Activated CD4-positive, alpha-beta T cell treated with anti-CD3 and anti-CD28 coated beads, Interleukin-2, amount 50 U/mL, for 1 hour (primary cell): ENCODE data around the gene AWAT2.

Experiments
- DNase-seq: peaks from one replicate; pipeline ENCODE4 v3.0.0-alpha.2; 2020

The AWAT2 gene

GRCh38 chrX:70049925-70050324 is at the start of gene AWAT2:
Gene AWAT2 (minus strand): TSS chrX:70049938. CDS start chrX:70049932, 6 bp downstream.
- no peak for DNase-seq

- DNase-seq = no peak
Measured at GRCh38 chrX:70096052-70096451, 46.3 kb upstream of the AWAT2 start.

GRCh38 chrX:70092247-70092646 is 42.5 kb upstream of the AWAT2 start:
- no peak for DNase-seq

GRCh38 chrX:70089604-70090297 is 40.0 kb upstream of the AWAT2 start:
- DNase-seq = no peak

- DNase-seq = no peak
Measured at GRCh38 chrX:70088751-70089150, 39.0 kb upstream of the AWAT2 start.

- no peak for DNase-seq
Measured at GRCh38 chrX:70087857-70088630, 38.3 kb upstream of the AWAT2 start.

- DNase-seq = no peak
Measured at GRCh38 chrX:70084592-70085240, 35.0 kb upstream of the AWAT2 start.

- DNase-seq = no peak
Measured at GRCh38 chrX:70082723-70083122, 33.0 kb upstream of the AWAT2 start.

- no peak for DNase-seq
Measured at GRCh38 chrX:70079870-70080269, 30.1 kb upstream of the AWAT2 start.

- DNase-seq = no peak
Measured at GRCh38 chrX:70079297-70079696, 29.6 kb upstream of the AWAT2 start.

- DNase-seq = no peak
Measured at GRCh38 chrX:70066646-70067045, 16.9 kb upstream of the AWAT2 start.

- DNase-seq = no peak
Measured at GRCh38 chrX:70062961-70063550, 13.3 kb upstream of the AWAT2 start.

GRCh38 chrX:70062076-70062475 is 12.3 kb upstream of the AWAT2 start, which contains the start of gene OTUD6A:
Gene OTUD6A (plus strand): TSS chrX:70062457. CDS start chrX:70062525, 68 bp downstream.
- no peak for DNase-seq

GRCh38 chrX:70054391-70054790 is 4.7 kb upstream of the AWAT2 start:
- DNase-seq = no peak

GRCh38 chrX:70052895-70053615 is 3.3 kb upstream of the AWAT2 start:
- DNase-seq = no peak

GRCh38 chrX:70049406-70049805 is 332 bp downstream of the AWAT2 start:
- DNase-seq = no peak

- DNase-seq = no peak
Measured at GRCh38 chrX:70046978-70047377, 2.8 kb downstream of the AWAT2 start.

- no peak for DNase-seq
Measured at GRCh38 chrX:70044541-70045245, 5.0 kb downstream of the AWAT2 start.

GRCh38 chrX:70043685-70044084 is 6.1 kb downstream of the AWAT2 start:
- DNase-seq = no peak

- DNase-seq = no peak
Measured at GRCh38 chrX:70042399-70043371, 7.1 kb downstream of the AWAT2 start.

GRCh38 chrX:70041993-70042392 is 7.7 kb downstream of the AWAT2 start:
- no peak for DNase-seq
